Parathyroid adenoma (tissue), 2 donors: ENCODE results near the gene ACKR2.
A peak's percentile ranks its signal among the peaks of the same experiment; 100 is the strongest.

Source experiments
- H2AFZ ChIP-seq: fragments of 300-600 bp; sonication (generic); one replicate; pipeline ENCODE4 v1.7.0; 2017; ENCODE audit warnings: antibody characterized with exemption, mild to moderate bottlenecking
- H3K27ac ChIP-seq: fragments of 300-600 bp; sonication (generic); one replicate; pipeline ENCODE4 v1.7.0; 2017
- H3K27me3 ChIP-seq: fragments of 300-600 bp; sonication (generic); one replicate; pipeline ENCODE4 v1.7.0; 2017; ENCODE audit warnings: low read length; ENCODE audit not compliant: control insufficient read depth, insufficient read depth
- H3K36me3 ChIP-seq: fragments of 300-600 bp; sonication (generic); one replicate; pipeline ENCODE4 v1.7.0; 2017; ENCODE audit warnings: low read length; ENCODE audit not compliant: control insufficient read depth, insufficient read depth
- H3K4me1 ChIP-seq: fragments of 300-600 bp; sonication (generic); one replicate; pipeline ENCODE4 v1.7.0; 2017; ENCODE audit warnings: control low read depth
- H3K4me2 ChIP-seq: fragments of 300-600 bp; sonication (generic); one replicate; pipeline ENCODE4 v1.7.0; 2017; ENCODE audit warnings: low read length
- H3K4me3 ChIP-seq: fragments of 300-600 bp; sonication (generic); one replicate; pipeline ENCODE4 v1.7.0; 2017; ENCODE audit warnings: low read depth, low read length
- H3K79me2 ChIP-seq: fragments of 300-600 bp; sonication (generic); one replicate; pipeline ENCODE4 v1.7.0; 2017; ENCODE audit warnings: control low read depth
- H3K9ac ChIP-seq: fragments of 300-600 bp; sonication (generic); one replicate; pipeline ENCODE4 v1.7.0; 2017; ENCODE audit warnings: mild to moderate bottlenecking
- H3K9me3 ChIP-seq: fragments of 300-600 bp; sonication (generic); one replicate; pipeline ENCODE4 v1.7.0; 2017; ENCODE audit warnings: low read length; ENCODE audit not compliant: control insufficient read depth
- TF ChIP-seq, protein P1 (sequence below): fragments of 300-600 bp; sonication (generic); IDR thresholded peaks from one replicate; pipeline ENCODE4 v1.7.0; 2017; ENCODE audit warnings: antibody characterized with exemption, mild to moderate bottlenecking
- donor health status: primary hyperparathyroidism.

Gene ACKR2

DNA sequence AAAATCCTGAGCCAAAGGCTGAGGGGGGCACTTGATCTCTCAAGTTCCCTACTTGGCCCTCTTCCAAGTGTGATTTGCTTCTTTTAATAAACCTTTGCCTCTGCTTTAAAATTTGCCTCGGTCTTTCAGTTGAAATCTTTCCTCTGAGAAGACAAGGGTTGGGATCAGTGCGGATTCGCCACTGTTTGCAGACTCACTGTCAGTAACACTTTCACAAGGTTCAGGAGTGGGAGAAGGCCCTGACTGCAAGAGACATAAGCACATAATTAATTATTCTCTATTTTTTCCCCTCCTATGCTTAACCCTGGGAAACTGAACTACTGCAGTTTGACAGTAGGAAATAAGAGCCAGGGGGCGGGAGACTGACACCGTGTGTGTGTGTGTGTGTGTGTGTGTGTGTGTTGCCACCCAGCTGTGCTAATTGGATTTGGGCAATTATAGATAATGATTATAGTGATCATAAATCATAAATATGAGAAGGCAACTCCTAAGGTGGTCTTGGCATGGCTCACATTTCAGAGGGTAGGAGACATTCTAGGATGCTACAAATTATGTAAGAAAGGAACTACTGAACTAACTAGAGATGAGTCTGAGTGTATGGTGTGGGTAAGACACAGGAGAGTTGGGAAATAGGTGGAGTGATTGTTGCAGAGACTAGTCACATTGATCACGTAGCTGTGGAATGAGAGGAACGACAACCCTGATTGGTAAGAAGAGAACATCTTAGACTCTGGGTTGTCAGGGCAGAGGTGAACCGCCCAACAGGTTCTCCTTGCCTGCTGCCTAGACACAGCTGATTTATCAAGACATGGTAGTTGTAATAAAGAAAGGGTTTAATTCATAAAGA, 91.2 kb downstream of the ACKR2 start:
- Histone ChIP-seq H2AFZ (no peak overlapping the region), H3K4me3 (no peak overlapping the region), H3K27me3 (no peaks in the 10 kb centered on the region), H3K9ac (no peak overlapping the region), H3K9me3 (no peaks in the 10 kb centered on the region), H3K36me3 (no peaks in the 10 kb centered on the region), H3K79me2 (no peaks in the 10 kb centered on the region), H3K27ac (no peak overlapping the region), H3K4me1 (no peaks in the 10 kb centered on the region), H3K4me2 (no peak overlapping the region)
- TF ChIP-seq, protein P1, sequence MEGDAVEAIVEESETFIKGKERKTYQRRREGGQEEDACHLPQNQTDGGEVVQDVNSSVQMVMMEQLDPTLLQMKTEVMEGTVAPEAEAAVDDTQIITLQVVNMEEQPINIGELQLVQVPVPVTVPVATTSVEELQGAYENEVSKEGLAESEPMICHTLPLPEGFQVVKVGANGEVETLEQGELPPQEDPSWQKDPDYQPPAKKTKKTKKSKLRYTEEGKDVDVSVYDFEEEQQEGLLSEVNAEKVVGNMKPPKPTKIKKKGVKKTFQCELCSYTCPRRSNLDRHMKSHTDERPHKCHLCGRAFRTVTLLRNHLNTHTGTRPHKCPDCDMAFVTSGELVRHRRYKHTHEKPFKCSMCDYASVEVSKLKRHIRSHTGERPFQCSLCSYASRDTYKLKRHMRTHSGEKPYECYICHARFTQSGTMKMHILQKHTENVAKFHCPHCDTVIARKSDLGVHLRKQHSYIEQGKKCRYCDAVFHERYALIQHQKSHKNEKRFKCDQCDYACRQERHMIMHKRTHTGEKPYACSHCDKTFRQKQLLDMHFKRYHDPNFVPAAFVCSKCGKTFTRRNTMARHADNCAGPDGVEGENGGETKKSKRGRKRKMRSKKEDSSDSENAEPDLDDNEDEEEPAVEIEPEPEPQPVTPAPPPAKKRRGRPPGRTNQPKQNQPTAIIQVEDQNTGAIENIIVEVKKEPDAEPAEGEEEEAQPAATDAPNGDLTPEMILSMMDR, result no peak

DNA sequence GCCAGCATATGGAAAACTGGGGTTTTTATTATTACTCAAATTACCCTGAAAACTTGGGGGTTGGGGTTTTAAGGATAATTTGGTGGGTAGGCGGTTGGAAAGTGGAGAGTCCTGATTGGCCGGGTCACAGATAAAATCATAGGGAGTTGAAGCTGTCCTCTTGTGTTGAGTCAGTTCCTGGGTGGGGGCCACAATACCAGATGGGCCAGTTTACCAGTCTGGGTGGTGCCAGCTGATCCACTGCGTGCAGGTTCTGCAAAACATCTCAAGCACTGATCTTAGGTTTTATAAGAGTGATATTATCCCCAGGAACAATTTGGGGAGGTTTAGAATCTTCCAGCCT, 91.8 kb downstream of the ACKR2 start:
- Histone ChIP-seq H3K9me3 (no peaks in the 10 kb centered on the region), H3K9ac (no peak overlapping the region), H3K27me3 (no peaks in the 10 kb centered on the region), H3K36me3 (no peaks in the 10 kb centered on the region), H3K4me1 (no peaks in the 10 kb centered on the region), H2AFZ (no peak overlapping the region), H3K79me2 (no peaks in the 10 kb centered on the region), H3K27ac (no peak overlapping the region), H3K4me2 (no peak overlapping the region), H3K4me3 (no peak overlapping the region)
- TF ChIP-seq, protein P1, result no peak

DNA sequence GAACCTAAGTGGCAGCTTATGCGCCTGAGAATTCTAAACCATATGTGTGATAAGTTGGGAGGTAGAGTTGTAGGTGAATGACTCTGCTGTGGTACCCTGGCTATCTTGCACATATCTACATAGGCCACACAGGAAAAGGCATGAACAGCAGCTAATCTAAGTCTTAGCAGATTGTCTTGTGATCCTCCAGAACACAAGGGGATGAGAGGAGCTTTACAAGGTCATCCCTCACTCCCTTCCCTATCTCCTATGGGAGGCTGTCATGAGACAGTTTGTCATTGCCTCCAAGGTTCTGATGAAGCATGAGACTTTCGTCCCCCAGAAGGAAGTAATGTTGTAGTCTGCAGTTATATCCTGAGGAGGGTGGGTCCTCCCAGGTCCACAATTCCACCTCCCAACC, 93.0 kb downstream of the ACKR2 start:
- no peak overlapping the region for H3K27ac ChIP-seq
- no peaks in the 10 kb centered on the region for H3K36me3 ChIP-seq
- H3K79me2 ChIP-seq, result no peaks in the 10 kb centered on the region

DNA sequence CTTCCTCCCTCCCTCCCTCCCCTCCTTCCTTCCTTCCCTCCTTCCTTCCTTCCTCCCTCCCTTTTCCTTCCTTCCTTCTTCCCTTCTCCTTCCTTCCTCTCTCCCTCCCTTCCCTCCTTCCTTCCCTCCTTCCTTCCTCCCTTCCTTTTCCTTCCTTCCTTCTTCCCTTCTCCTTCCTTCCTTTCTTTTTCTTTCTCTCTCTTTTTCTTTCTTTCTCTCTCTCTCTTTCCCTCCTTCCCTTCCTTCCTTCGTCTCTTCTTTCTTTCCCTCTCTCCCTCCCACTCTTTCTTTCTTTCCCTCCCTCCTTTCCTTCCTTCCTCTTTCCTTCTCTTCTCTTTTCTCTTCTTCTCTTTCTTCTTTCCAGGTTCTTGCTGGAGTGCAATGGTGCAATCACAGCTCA, 94.8 kb downstream of the ACKR2 start:
- no peak overlapping the region for H3K27ac ChIP-seq
- H2AFZ ChIP-seq, result no peak overlapping the region
- no peak overlapping the region for H3K4me3 ChIP-seq
- no peaks in the 10 kb centered on the region for H3K36me3 ChIP-seq
- TF ChIP-seq, protein P1, result no peak
- no peaks in the 10 kb centered on the region for H3K27me3 ChIP-seq
- H3K9me3 ChIP-seq, result no peaks in the 10 kb centered on the region
- no peak overlapping the region for H3K4me2 ChIP-seq
- no peak overlapping the region for H3K9ac ChIP-seq
- H3K79me2 ChIP-seq, result no peaks in the 10 kb centered on the region
- no peaks in the 10 kb centered on the region for H3K4me1 ChIP-seq

More for the DNA sequence above, 93.0 kb downstream of the ACKR2 start:
- H3K9me3 ChIP-seq, result no peaks in the 10 kb centered on the region
- no peak overlapping the region for H2AFZ ChIP-seq
- TF ChIP-seq, protein P1, result no peak
- H3K4me3 ChIP-seq, result no peak overlapping the region
- H3K9ac ChIP-seq, result no peak overlapping the region
- no peak overlapping the region for H3K4me2 ChIP-seq
- H3K27me3 ChIP-seq, result no peaks in the 10 kb centered on the region
- no peaks in the 10 kb centered on the region for H3K4me1 ChIP-seq

DNA sequence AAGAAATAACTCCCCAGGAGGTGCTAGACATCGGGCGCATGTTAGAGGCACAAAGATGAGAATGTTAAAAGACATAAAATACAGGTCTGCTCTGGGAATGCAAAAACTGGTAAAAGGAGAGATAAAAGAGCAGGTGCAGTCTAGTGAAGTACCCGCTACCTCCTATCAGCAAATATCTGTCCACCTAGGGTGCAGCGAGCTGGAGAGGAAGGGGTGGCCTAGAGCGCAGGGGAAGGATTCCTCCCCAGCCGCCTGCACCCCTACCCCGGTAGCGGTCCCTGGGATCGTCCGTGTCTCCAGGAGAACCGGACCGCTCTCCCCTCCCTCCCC, 96.5 kb downstream of the ACKR2 start:
- Histone ChIP-seq H3K36me3 (no peaks in the 10 kb centered on the region), H3K4me2 (no peak overlapping the region), H3K9me3 (no peaks in the 10 kb centered on the region), H3K27me3 (no peaks in the 10 kb centered on the region), H3K27ac (no peak overlapping the region), H2AFZ (peak overlapping the region; percentile 87), H3K9ac (no peak overlapping the region), H3K4me1 (no peaks in the 10 kb centered on the region), H3K4me3 (peak overlapping the region; percentile 31), H3K79me2 (no peaks in the 10 kb centered on the region)
- TF ChIP-seq, protein P1, result no peak
